ENCODE results near the gene PIERCE2.
"Not testable (repeated sequence)": the region's sequence is repeated elsewhere in the genome, so short reads cannot be mapped to it uniquely, and the experiment has no call there.

Gene PIERCE2

DNA sequence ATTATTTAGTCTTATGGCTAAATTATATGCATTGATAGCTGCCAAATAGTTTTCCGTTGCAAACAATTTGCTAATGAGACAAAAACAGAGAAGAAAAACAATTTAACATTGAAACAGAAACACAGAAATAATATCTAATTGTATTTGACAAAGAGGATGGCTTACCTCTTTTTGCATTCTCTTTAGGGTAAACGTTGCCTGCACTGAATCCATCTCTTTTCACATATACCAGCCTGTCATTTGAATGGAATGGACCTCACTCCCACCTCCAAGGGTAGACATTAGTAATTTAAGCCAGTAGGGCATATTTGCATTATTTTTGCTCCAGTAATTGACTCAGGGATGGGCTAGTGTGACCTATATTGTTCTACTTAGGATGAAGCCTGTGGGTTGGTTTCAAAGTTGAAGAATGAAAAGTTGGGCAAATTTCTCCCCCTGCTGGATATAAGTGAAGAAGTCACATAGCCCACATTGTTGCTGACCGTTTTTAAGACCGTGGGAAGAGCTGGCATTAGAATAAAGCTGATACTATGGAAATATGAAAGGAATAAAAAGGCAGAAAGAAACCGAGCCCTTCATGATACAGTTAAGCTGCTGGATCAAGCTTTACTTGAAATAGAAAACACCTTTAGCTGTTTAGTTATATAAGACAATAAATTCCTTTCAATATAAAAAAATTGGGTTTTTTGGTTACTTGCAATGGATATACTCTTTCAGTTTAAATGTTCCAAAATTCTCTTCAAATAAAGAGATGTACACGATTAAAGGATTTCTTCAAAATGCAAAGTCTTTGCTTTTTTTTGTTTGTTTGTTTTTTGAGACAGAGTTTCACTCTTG is 26.9 kb downstream of the PIERCE2 start:
- peak; percentile 57 for DNase-seq (ENCODE audit: low spot score)

DNA sequence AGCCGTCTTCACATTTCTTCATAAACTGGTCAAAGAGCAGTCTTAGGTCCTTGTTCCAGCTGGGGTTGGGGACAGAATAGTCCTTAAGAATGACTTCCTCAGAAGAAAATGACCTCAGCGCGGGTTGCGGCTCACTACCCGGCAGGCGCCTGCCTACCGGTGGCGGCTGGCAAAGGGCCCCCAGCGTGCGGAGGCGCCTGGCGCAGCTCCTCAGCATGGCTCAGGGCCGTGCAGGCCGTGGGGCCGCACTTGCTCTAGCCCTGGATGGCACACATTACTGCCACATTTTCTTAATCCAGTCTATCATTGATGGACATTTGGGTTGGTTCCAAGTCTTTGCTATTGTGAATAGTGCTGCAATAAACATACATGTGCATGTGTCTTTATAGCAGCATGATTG is 34.8 kb downstream of the PIERCE2 start:
- DNase-seq (ENCODE audit: low spot score) = not testable (repeated sequence)

- not testable (repeated sequence) for DNase-seq (ENCODE audit: low spot score)
Observed at GRCh38 chr15:55445936-55446335, 37.6 kb downstream of the PIERCE2 start.

DNA sequence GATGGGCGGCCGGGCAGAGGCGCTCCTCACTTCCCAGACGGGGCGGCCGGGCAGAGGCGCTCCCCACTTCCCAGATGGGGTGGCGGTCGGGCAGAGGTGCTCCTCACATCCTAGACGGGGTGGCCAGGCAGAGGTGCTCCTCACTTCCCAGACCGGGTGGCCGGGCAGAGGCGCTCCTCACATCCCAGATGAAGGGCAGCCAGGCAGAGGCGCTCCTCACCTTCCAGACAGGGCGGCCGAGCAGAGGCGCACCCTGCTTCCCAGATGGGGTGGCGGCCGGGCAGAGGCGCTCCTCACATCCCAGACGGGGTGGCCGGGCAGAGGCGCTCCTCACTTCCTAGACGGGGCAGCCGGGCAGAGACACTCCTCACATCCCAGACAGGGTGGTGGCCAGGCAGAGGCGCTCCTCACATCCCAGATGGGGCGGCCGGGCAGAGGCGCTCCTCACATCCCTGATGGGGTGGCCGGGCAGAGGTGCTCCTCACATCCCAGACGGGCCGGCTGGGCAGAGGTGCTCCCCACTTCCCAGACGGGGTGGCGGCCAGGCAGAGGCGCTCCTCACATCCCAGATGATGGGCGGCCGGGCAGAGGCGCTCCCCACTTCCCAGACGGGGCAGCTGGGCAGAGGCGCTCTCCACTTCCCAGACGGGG is 38.2 kb downstream of the PIERCE2 start:
- not testable (repeated sequence) for DNase-seq (ENCODE audit: low spot score)

- not testable (repeated sequence) for DNase-seq (ENCODE audit: low spot score)
Observed at GRCh38 chr15:55447030-55447394, 38.7 kb downstream of the PIERCE2 start.

GRCh38 chr15:55457401-55458022 is 49.2 kb downstream of the PIERCE2 start:
- DNase-seq (ENCODE audit: low spot score) = no peak

- DNase-seq (ENCODE audit: low spot score) = no peak
Observed at GRCh38 chr15:55461447-55461846, 53.2 kb downstream of the PIERCE2 start.

DNA sequence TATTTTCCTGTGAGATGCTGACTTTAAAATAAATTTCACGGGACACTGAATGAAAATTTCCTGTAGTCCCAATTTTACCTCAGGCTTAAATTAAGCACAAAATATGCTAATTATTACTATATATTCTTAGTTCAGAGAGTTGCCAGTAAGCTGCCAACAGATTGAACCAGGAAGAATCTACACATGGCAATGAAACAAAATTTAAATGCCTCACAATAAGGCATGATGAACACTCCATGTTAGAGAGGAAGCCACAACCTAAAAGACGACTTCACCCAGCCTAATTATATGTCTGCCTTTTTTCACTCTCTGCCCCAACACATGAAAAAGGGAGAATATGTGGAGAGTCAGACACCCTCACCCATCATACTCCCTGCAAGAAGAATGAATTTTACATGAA is 60.0 kb downstream of the PIERCE2 start:
- no peak for DNase-seq (ENCODE audit: low spot score)

Measured in hematopoietic multipotent progenitor cell treated with erythropoietin and hydrocortisone succinate and interleukin-3 and kit ligand, for 17 days (in vitro differentiated cells).